Loucy (cell line): ENCODE measurements around the gene ARHGAP26.

ENCODE experiments used
- H2AFZ ChIP-seq: fragments of 200-600 bp; sonication (generic); 2 replicates; pipeline ENCODE4 v1.6.0; 2016; ENCODE audit warnings: antibody characterized with exemption, mild to moderate bottlenecking, low read length, moderate library complexity
- H3F3A ChIP-seq: fragments of 200-600 bp; 2 replicates; pipeline ENCODE4 v1.6.0; 2016; ENCODE audit warnings: antibody characterized with exemption, low read depth, mild to moderate bottlenecking
- H3K27me3 ChIP-seq: fragments of 200-600 bp; sonication (generic); 2 replicates; pipeline ENCODE4 v1.6.1; 2014; ENCODE audit warnings: low read length, mild to moderate bottlenecking; ENCODE audit not compliant: insufficient read depth, poor library complexity, severe bottlenecking
- H3K36me3 ChIP-seq: fragments of 200-600 bp; sonication (generic); 2 replicates; pipeline ENCODE4 v1.6.1; 2016; ENCODE audit warnings: low read length; ENCODE audit not compliant: insufficient read depth
- H3K4me1 ChIP-seq: fragments of 200-600 bp; sonication (generic); 2 replicates; pipeline ENCODE4 v1.5.1; 2014; ENCODE audit warnings: low read length, mild to moderate bottlenecking; ENCODE audit not compliant: insufficient read depth, poor library complexity, severe bottlenecking
- H3K4me2 ChIP-seq: fragments of 200-600 bp; sonication (generic); 2 replicates; pipeline ENCODE4 v1.6.0; 2014; ENCODE audit warnings: antibody characterized with exemption, low read length, low read depth, mild to moderate bottlenecking; ENCODE audit not compliant: poor library complexity, severe bottlenecking
- H3K4me3 ChIP-seq: fragments of 200-600 bp; sonication (generic); 2 replicates; pipeline ENCODE4 v1.5.1; 2014; ENCODE audit warnings: low read length, mild to moderate bottlenecking, mixed read lengths; ENCODE audit not compliant: poor library complexity, severe bottlenecking
- H3K79me2 ChIP-seq: fragments of 200-600 bp; sonication (generic); 2 replicates; pipeline ENCODE4 v1.6.1; 2014; ENCODE audit warnings: low read length; ENCODE audit not compliant: insufficient read depth
- H3K9ac ChIP-seq: fragments of 200-600 bp; sonication (generic); 2 replicates; pipeline ENCODE4 v1.6.0; 2014; ENCODE audit warnings: mild to moderate bottlenecking, low read depth, low read length, moderate library complexity; ENCODE audit not compliant: poor library complexity, severe bottlenecking
- H3K9me2 ChIP-seq: fragments of 200-600 bp; sonication (generic); replicated peaks from 2 replicates; pipeline ENCODE4 v1.6.1; 2016; ENCODE audit warnings: low read depth, low read length, mixed read lengths
- H3K9me3 ChIP-seq: fragments of 200-600 bp; sonication (generic); 2 replicates; pipeline ENCODE4 v1.6.1; 2014; ENCODE audit warnings: mild to moderate bottlenecking, antibody characterized with exemption, low read length, low read depth; ENCODE audit not compliant: insufficient read depth
- H4K20me1 ChIP-seq: fragments of 200-600 bp; sonication (generic); 2 replicates; pipeline ENCODE4 v1.6.0; 2014; ENCODE audit warnings: antibody characterized with exemption, low read length, mild to moderate bottlenecking; ENCODE audit not compliant: insufficient read depth, poor library complexity, severe bottlenecking
- CTCF ChIP-seq: fragments of 200-600 bp; sonication (generic); conservative IDR thresholded peaks from 2 replicates; pipeline ENCODE4 v1.5.1; 2014; ENCODE audit warnings: mild to moderate bottlenecking, antibody characterized with exemption, low read length
- EZH2phosphoT487 ChIP-seq: fragments of 200-600 bp; IDR thresholded peaks from 2 replicates; pipeline ENCODE4 v1.6.1; 2018; ENCODE audit warnings: antibody characterized with exemption, mild to moderate bottlenecking, moderate library complexity, borderline replicate concordance

The ARHGAP26 gene

GRCh38 chr5:143148771-143149170 lies 378.6 kb downstream of the ARHGAP26 start:
- peaks cover 3% of the 10 kb centered on the region; the same call in 1 of the 2 replicates for H3K36me3 ChIP-seq
- H4K20me1 ChIP-seq = no peaks in the 10 kb centered on the region

GRCh38 chr5:143149759-143150158 lies 379.6 kb downstream of the ARHGAP26 start:
- no peak overlapping the region for H3K4me2 ChIP-seq

More at GRCh38 chr5:143148771-143149170, 378.6 kb downstream of the ARHGAP26 start:
- no peak overlapping the region for H3K4me2 ChIP-seq
- H2AFZ ChIP-seq = no peak overlapping the region
- no peaks in the 10 kb centered on the region for H3K79me2 ChIP-seq
- TF ChIP-seq CTCF (no peak), EZH2phosphoT487 (no peak)
- H3K27me3 ChIP-seq = no peaks in the 10 kb centered on the region
- no peak overlapping the region for H3K4me3 ChIP-seq
- H3K9me3 ChIP-seq = no peaks in the 10 kb centered on the region
- H3K4me1 ChIP-seq = no peaks in the 10 kb centered on the region
- H3K9me2 ChIP-seq = no peaks in the 10 kb centered on the region
- H3K9ac ChIP-seq = no peak overlapping the region
- no peaks in the 10 kb centered on the region for H3F3A ChIP-seq

GRCh38 chr5:143151056-143151700 lies 381.0 kb downstream of the ARHGAP26 start:
- no peaks in the 10 kb centered on the region for H3K9me3 ChIP-seq

More at GRCh38 chr5:143149759-143150158, 379.6 kb downstream of the ARHGAP26 start:
- Histone ChIP-seq H3K4me1 (no peaks in the 10 kb centered on the region), H4K20me1 (no peaks in the 10 kb centered on the region), H3F3A (no peaks in the 10 kb centered on the region), H3K79me2 (no peaks in the 10 kb centered on the region), H3K27me3 (no peaks in the 10 kb centered on the region), H3K9ac (no peak overlapping the region), H3K36me3 (peaks cover 3% of the 10 kb centered on the region; the same call in 1 of the 2 replicates), H3K4me3 (no peak overlapping the region), H3K9me3 (no peaks in the 10 kb centered on the region), H3K9me2 (no peaks in the 10 kb centered on the region), H2AFZ (no peak overlapping the region)
- TF ChIP-seq CTCF = no peak
- no peak for TF ChIP-seq EZH2phosphoT487

More at GRCh38 chr5:143151056-143151700, 381.0 kb downstream of the ARHGAP26 start:
- H3K79me2 ChIP-seq = no peaks in the 10 kb centered on the region
- H3K9me2 ChIP-seq = no peaks in the 10 kb centered on the region
- H3K4me2 ChIP-seq = no peak overlapping the region
- no peak overlapping the region for H3K9ac ChIP-seq
- H3K27me3 ChIP-seq = no peaks in the 10 kb centered on the region
- TF ChIP-seq EZH2phosphoT487 (no peak), CTCF (no peak)
- no peak overlapping the region for H3K4me3 ChIP-seq
- no peaks in the 10 kb centered on the region for H4K20me1 ChIP-seq
- H3K36me3 ChIP-seq = peaks cover 3% of the 10 kb centered on the region; the same call in 1 of the 2 replicates
- no peaks in the 10 kb centered on the region for H3F3A ChIP-seq
- H2AFZ ChIP-seq = no peak overlapping the region
- H3K4me1 ChIP-seq = no peaks in the 10 kb centered on the region
